ENCODE results near the gene MED15.

The MED15 gene

GRCh38 chr22:20568502-20569058 is 61.2 kb downstream of the MED15 start:
- in situ Hi-C loops (cut with MboI; ENCODE audit: low sequenced_read_pairs): no loop called here

GRCh38 chr22:20569059-20570058 is 61.9 kb downstream of the MED15 start:
- in situ Hi-C loops (cut with MboI; ENCODE audit: low sequenced_read_pairs): no loop called here

DNA sequence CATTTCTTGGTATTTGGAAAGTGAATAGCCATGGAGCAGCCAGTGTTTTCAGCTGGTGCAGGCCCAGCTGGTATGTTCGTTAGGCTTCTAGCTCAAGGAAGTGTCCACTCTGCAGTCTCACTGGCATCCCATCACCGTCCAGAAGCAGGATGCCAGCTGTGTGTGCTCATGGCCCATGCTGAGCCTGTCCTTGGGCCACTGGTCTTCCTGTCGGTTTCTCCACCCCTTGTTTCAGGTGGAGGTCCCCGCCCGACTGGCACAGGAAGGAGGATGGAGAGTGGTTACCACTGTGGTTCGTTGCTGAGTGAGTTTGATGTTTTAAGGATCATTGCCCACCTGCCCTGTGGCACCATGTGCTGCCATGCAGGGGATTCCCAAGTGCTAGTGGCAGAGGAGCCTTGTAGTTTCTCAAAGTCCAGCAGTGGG is 63.7 kb downstream of the MED15 start:
- in situ Hi-C loops (cut with MboI; ENCODE audit: low sequenced_read_pairs): no loop called here

GRCh38 chr22:20571531-20572007 is 64.2 kb downstream of the MED15 start:
- in situ Hi-C loops (cut with MboI; ENCODE audit: low sequenced_read_pairs): no loop called here

GRCh38 chr22:20572132-20572802 is 64.9 kb downstream of the MED15 start:
- in situ Hi-C loops (cut with MboI; ENCODE audit: low sequenced_read_pairs): no loop called here

GRCh38 chr22:20573176-20573832 is 65.9 kb downstream of the MED15 start:
- in situ Hi-C loops (cut with MboI; ENCODE audit: low sequenced_read_pairs): no loop called here

DNA sequence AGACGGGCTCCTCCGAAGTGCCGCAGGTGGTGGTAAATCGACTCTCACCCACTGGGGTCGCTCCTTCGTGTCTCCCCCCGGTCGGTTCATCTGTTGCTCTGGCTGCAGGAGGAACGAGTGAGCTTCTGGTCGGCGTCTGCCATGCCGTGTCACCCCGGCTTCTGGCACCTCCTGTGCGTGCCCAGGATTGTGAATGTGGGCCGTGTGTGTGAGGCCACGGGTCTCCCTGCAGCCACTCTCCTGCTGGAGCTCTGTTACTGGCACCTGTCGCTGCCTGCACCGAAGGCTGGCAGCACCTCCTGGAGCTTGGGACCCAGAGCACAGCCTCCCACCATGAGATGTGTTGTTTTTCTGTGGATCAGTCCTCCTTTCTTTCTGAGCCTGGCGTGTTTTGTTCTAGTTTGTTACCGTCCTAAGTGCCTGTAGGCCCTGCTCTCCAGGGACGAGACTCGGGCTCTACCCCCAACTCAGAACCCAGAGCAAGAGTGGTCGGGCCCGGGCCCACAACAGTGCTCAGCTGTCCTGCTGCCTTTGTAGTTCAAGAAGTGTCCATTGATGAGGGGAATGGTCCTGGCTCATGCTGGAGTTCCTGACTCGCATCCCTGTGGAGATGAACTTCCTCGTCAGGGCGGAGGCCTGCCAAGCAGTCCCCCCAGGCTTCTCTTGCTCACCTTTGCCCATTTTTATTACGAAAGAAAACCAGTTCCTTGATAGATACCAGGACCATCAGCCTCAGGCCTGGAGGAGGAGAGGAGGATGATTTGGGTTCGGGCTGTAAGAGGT is 66.6 kb downstream of the MED15 start:
- in situ Hi-C loops (cut with MboI; ENCODE audit: low sequenced_read_pairs): no loop called here

GRCh38 chr22:20574920-20575353 is 67.5 kb downstream of the MED15 start:
- in situ Hi-C loops (cut with MboI; ENCODE audit: low sequenced_read_pairs): no loop called here

- in situ Hi-C loops (cut with MboI; ENCODE audit: low sequenced_read_pairs): no loop called here
Observed at GRCh38 chr22:20575724-20576444, 68.5 kb downstream of the MED15 start.

DNA sequence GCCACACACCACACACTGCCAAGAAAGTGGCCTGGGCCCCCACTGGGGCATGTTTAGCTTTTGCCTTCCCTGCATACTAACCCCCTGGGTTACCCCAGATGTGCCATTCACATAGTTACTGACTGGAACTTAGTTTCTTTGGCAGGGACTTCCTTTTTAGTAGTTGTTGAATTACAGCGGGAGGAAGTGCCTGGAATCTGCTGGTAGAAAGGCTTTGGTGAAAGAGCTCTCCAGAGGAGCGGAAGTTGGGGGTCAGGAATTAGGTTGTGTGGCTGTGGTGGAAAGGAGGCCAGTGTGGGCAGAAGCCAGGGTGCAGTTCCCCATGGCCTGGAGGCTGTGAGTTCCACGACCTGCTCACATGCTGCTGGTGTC is 69.0 kb downstream of the MED15 start:
- in situ Hi-C loops (cut with MboI; ENCODE audit: low sequenced_read_pairs): no loop called here

DNA sequence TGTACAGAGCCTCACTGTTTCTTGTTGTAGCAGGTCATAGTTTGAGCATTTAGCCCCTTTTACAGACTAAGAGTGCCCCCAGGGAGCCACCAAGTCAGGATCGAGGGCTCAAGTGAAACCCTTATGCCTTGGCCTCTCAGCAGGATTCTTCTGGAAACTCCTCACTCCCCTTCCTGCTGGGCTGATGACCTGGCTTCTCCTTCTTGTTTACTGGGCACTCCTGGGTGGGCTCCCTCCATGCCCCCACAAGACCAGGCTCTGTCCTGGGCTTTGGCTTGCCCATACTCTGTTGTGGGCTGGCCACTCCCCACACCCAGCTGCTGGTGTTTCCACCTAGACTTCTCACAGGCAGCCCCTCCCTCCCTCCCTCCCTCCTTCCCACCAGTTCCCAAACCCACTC is 69.6 kb downstream of the MED15 start:
- in situ Hi-C loops (cut with MboI; ENCODE audit: low sequenced_read_pairs): no loop called here

DNA sequence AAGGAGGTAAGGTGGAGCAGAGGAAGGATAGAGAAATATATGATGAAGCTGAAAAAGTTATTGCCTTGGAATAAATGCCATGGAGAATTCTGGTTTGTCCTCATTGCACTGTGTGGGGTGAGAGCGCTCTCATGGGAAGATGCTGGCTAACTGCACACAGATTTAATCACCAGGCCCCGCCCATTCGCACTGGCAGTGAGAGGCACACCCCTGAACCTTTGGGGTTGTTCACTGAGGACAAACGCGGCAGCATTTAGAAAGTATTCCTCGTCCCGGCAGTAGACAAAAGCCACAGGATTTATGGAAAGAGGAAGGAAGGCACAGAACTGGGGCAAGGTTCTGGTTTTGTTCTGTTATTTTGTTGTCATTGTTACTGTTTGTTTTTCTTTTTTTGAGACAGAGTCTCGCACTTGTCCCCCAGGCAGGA is 70.2 kb downstream of the MED15 start:
- in situ Hi-C loops (cut with MboI; ENCODE audit: low sequenced_read_pairs): no loop called here

DNA sequence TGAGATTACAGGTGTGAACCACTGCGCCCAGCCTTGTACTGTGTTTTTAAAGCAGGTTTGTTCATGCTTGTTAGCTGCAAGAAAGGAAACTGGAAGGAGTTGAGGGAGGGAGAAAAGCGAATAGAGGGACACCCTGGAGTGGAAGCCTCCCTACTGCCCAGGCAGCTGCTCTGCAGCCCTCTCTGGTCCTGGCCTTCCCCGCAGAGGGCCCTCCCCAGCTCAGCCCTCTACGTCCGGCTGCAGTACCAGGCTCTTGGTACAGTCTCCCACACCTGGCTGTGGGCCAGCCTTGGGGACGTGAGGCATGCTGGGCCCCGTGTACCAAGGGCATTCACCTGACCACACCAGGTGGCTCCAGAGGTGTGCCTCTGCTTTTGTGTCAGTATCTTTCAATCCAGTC is 70.8 kb downstream of the MED15 start:
- in situ Hi-C loops (cut with MboI; ENCODE audit: low sequenced_read_pairs): no loop called here

GRCh38 chr22:20578707-20579106 is 71.3 kb downstream of the MED15 start:
- in situ Hi-C loops (cut with MboI; ENCODE audit: low sequenced_read_pairs): no loop called here

- in situ Hi-C loops (cut with MboI; ENCODE audit: low sequenced_read_pairs): no loop called here
Observed at GRCh38 chr22:20579273-20580120, 72.1 kb downstream of the MED15 start.

GRCh38 chr22:20580179-20580578 is 72.8 kb downstream of the MED15 start:
- in situ Hi-C loops (cut with MboI; ENCODE audit: low sequenced_read_pairs): no loop called here

DNA sequence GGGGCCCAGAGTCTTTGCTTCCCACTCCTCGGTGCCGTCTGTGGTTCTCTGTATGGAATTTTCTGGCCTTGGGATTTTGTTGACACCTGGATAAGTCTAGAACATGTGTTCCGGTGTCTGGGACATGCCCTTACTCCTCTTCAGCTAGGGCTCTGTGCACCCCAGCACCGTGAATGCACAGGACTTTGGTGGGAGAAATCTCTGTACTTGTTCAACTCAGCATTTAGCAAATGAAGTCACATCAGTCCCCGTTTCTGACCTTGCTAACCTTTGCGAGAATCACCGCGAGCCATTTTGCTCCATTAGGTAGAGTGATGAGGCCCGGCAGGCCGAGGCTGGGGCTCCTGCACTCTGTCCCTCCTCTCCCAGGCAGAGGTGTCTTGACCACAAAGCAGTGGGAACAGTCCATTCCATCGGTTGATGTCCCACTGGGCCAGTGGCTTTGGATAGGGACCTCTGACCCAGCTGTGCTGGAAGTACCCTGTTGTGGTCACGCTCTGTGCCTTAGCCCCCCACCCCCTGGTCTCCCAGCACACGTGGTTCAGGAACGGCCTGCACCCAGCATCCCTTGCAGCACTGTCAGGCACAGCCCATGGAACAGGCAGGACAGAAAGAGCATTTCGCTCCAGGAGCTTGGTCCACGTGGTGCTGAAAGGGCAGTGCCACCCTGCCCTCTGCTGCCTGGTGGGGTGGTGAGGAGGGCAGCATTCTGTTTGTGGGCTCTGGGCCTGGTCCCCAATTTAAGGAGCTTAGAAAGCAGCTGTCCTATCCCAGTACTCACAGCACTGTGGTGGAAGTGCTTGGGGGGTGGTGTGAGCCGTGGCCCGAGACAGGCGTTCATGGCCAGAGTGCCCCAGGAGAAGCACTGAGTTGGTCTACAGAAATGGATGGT is 73.4 kb downstream of the MED15 start:
- in situ Hi-C loops (cut with MboI; ENCODE audit: low sequenced_read_pairs): no loop called here

Measured in hTERT RPE-1 (cell line).